ENCODE data around the gene SNAPC5.
"Not testable (repeated sequence)": the region's sequence is repeated elsewhere in the genome, so short reads cannot be mapped to it uniquely, and the experiment has no call there.

The SNAPC5 gene, protein sequence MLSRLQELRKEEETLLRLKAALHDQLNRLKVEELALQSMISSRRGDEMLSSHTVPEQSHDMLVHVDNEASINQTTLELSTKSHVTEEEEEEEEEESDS

GRCh38 chr15:66497502-66498455 lies at the start of gene SNAPC5:
SNAPC5 (minus strand) TSS chr15:66497762; CDS start chr15:66497731, 31 bp downstream.
- peak; percentile 97 for DNase-seq

GRCh38 chr15:66545255-66545654 lies 47.7 kb upstream of the SNAPC5 start:
- DNase-seq = no peak

GRCh38 chr15:66542896-66543295 lies 45.3 kb upstream of the SNAPC5 start:
- no peak for DNase-seq

DNA sequence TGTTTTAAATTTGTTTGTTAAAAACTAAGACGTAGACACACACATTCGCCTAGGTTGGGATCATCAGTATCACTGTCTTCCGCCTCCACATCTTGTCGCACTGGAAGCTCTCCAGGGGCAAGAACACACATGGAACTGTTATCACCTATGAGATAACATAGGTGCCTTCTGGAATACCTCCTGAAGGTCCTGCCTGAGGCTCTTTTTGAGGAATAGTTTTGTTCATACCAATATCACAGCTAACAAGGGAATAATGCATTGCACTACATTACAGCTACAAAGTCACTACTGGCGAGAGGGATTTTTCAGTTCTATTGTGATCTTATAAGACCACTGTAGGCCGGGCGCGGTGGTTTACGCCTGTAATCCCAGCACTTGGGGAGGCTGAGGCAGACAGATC lies 37.5 kb upstream of the SNAPC5 start:
- no peak for DNase-seq

GRCh38 chr15:66524838-66525237 lies 27.3 kb upstream of the SNAPC5 start:
- DNase-seq = no peak

DNA sequence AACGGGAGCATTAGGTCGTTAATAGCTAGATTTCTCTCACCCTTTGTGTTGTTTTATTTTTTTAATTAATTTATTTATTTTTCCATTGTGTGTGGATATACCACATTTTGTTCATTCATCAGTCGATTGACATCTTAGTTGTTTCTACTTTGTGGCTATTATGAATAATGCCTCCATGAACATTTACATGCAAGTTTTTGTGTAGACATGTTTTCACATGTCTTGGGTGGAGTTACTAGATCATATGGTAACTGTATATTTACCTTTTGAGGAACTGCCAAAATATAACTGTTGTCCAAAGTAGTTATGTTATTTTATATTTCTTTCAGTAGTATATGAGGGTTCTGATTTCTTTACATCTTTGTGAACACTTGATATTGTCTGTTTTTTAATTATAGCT lies 26.4 kb upstream of the SNAPC5 start:
- no peak for DNase-seq

GRCh38 chr15:66515901-66516322 lies 18.4 kb upstream of the SNAPC5 start:
- no peak for DNase-seq

GRCh38 chr15:66514586-66514985 lies 17.0 kb upstream of the SNAPC5 start:
- DNase-seq = no peak

- no peak for DNase-seq
Observed at GRCh38 chr15:66508293-66508883, 10.8 kb upstream of the SNAPC5 start.

GRCh38 chr15:66505818-66506217 lies 8.3 kb upstream of the SNAPC5 start:
- DNase-seq = no peak

- no peak for DNase-seq
Observed at GRCh38 chr15:66505430-66505811, 7.9 kb upstream of the SNAPC5 start.

- peak; percentile 96 for DNase-seq
Observed at GRCh38 chr15:66504563-66505429, 7.2 kb upstream of the SNAPC5 start, which contains the start of the genes RPL4 and ZWILCH. RPL4 (minus strand) TSS chr15:66504855; CDS start chr15:66504790, 65 bp downstream. ZWILCH (plus strand) TSS chr15:66505326; CDS start chr15:66505339, 13 bp downstream.

DNA sequence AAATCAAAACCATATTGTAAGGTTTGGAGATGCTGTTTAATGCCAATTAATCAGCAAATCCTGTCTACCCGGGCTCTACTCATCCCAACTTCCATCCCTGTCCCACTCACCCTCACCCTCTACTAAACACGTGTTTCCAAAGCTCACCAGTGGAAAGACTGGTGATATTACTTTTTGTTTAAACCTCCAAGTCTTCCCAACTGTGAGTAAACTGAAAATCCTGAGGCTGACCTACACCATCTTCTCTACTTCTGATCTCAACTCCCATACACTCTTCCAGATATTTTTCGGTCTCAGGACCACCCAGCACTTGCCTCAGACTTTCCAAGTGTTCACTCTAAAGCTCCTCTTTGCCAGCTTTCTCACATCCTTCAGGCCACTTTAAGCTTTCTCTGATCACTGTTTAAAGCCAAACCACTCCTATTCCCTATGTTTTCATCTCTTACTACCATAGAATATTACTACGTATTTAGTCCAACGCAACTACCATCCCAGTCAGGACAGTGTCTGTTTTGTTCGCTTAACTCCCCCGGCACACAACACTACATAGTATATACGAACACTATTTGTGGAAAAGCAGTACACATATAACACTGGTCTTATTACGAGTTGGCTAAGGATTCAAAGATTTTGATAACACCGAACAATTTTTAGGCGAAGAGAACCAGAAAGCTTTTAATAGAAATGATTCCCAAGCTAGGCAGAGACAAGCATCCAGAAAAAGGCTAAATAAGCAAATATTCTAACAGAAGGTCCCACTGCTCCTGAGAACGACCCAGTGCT lies 6.4 kb upstream of the SNAPC5 start:
- peak; percentile 5 for DNase-seq

- not testable (repeated sequence) for DNase-seq
Observed at GRCh38 chr15:66503041-66503648, 5.6 kb upstream of the SNAPC5 start.

DNA sequence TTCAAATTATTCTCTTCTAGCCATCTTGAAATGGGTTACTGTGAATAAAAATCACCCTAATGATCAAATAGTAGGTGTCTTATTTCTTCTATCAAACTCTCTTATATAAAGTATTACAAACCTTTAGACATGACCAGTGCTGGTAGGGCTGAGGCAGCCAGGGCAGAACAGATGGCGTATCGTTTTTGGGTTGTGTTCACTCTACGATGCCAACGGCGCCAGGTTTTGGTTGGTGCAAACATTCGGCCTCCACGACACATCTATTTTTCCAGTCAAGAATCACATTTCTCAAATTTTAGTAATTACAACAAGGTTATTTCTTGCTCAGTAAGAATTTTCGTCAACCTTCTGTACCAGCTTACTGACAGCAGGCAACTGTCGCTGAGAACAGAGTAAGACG lies 4.9 kb upstream of the SNAPC5 start:
- DNase-seq = no peak

DNA sequence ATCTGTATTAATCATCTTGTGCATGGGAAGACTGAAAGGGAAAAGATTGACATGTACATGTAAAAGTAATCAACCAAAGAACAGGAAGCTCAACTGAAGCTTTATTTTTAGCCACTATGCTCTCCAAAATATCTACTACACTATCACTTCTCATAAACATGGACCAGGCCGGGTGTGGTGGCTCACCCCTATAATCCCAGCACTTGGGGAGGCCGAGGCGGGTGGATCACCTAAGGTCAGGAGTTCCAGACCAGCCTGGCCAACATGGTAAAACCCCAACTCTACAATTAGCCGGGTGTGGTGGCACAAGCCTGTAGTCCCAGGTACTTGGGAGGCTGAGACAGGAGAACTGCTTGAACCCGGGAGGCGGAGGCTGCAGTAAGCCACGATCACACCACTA lies 2.8 kb upstream of the SNAPC5 start:
- DNase-seq = not testable (repeated sequence)

DNA sequence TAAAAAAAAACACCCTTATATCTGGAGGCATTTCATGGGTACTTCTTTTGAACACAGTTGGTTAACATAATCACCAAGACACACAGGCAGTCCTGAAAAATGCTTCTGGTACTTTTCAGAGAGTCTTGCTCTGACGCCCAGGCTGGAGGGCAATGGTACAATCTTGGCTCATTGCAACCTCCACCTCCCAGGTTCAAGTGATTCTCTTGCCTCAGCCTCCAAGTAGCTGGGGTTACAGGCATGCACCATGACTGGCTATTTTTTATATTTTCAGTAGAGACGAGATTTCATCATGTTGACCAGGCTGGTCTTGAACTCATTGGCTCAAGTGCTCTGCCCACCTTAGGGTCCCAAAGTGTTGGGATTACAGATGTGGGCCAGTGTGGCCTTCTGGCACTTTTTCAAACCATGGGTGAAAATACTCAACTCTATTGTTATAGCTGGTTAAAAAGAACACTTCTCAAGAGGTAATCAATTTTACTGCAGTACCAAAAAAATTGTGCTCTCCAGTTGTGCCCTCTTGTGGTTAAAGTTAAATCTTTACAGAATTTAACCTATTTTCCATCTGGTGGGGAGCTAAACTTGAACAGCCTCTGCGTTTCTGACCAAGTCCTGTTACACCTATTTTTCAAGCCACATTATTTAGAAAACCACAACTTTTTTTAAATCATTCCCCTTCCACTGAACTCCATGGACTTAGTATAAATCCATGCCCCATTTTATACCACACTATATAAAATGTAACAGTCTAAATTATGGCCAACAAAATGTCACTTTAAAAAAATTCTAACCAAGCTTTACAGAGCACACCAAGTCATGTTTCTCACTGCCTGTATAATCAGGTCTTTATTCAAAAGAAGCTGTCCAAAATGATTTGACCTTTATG lies 1.2 kb upstream of the SNAPC5 start:
- peak; percentile 55 for DNase-seq

DNA sequence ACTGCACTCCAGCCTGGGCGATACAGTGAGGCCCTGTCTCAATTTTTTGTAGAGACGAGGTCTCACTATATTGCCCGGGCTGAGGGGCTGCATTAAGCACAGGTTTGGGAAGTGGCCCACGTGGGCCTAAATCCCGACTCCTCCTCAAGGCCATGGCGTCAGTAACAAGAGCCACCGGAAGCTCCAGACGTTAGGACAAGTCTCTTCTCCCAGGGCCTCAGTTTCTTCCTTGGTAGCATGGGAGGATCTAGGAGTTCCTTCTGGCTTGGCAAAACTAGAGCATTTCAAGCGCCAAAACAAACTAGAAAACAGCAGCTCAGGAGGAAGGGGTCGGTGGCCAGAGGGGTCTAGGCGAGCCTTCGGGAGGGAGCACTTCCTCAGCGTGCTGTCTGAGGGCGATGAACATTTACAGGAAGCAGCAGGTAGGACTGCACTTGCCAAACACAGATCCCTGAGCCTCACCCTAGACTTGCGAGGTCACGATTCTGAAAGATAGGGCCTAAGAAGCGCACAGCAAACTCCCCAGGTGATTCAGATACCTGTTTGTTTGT lies 536 bp downstream of the SNAPC5 start:
- DNase-seq = no peak

- DNase-seq = no peak
Observed at GRCh38 chr15:66494262-66494661, 3.3 kb downstream of the SNAPC5 start.

DNA sequence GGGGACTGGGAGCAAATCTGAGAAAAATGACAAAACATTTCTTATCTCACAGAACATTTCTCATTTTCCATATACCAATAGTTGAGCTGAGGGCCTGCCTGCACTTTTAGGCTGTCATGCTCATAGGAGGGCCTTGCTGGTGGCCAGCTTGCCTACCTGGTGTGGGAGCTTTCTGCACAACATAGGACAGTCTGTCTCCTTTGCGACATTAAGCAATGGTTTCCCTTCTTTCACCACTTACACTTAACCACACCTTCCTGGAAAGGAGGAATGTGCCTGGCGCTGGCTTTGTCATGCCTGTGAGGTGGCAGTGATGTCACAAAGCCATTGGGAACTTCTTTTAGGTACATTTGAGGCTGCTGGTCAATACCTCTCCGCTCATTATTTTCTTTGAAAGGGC lies 5.7 kb downstream of the SNAPC5 start:
- no peak for DNase-seq
